HepG2 (cell line): Measurements from ENCODE around the gene SPATA13.

Source experiments
- ATF1 ChIP-seq: IDR thresholded peaks from 2 replicates; pipeline ENCODE4 v1.6.1; 2016; ENCODE audit warnings: mild to moderate bottlenecking, control low read depth
- CTCF ChIP-seq: sonication (generic); formaldehyde crosslinking; IDR thresholded peaks from 2 replicates; pipeline ENCODE4 v1.5.0; 2020; ENCODE audit warnings: mild to moderate bottlenecking, missing genetic modification reagents, moderate library complexity
- EP300 ChIP-seq, 3 experiments: sonication (generic) in 1 of 3; formaldehyde crosslinking in 1 of 3; IDR thresholded peaks; 2 replicates each; pipeline versions ENCODE4 v1.5.1 to v1.6.1; 2011 to 2020; ENCODE audit warnings: low read depth in 2 of 3, low read length in 2 of 3, borderline replicate concordance in 1 of 3, improper control_type of control experiment in 1 of 3, mild to moderate bottlenecking in 1 of 3, missing genetic modification reagents in 1 of 3, moderate library complexity in 1 of 3
- RFX1 ChIP-seq: fragments of 450-650 bp; IDR thresholded peaks from 2 replicates; pipeline ENCODE4 v1.6.1; 2017

DNA sequence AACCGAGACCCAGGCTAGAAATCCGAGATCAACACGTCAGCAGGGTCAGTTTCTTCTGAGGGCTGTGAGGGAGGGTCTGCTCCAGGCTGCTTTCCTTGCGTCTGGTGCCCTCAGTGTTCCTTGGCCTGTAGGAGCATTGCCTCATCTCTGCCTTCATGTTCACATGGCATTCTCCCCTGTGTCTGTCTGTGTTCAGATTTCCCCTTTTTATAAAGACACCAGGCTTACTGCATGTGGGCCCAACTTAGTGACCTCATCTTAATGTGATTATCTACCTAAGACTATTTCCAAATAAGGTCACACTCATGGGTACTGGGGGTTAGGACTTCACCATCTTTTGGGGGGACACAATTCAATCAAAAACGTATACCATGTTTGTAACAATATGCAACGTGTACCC lies 91.6 kb downstream of the SPATA13 start:
- TF ChIP-seq ATF1 (no peak), EP300 (IDR thresholded peaks at IDR 0.05; ENCODE audit: low read depth in 2 of 2, low read length in 2 of 2) (no peak), EP300 (CRISPR knock-in tag; IDR thresholded peaks at IDR 0.05; ENCODE audit: borderline replicate concordance) (no peak), CTCF (CRISPR knock-in tag) (no peak), RFX1 (no peak)
